Measurements from ENCODE around the gene KCNRG.

DNA sequence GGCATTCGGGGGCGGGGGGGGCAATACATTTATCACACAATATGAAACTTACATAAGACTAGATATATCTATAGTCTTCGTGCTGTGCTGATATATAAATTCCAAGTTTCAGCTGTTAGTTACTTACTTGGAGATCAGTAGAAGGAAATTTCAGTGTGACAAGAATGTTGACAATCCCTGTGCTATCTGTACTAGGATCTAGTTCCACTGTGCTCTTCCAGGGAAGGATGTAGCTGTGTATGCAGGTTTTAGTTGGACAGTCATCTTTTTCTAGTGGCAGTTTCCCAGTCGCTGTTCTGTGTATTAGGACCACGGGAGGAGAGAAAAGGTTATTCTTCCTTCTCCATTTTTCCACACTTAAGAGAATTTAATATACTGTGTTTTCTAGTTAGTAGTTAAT is 21.6 kb upstream of the KCNRG start:
- TF ChIP-seq, protein P1, sequence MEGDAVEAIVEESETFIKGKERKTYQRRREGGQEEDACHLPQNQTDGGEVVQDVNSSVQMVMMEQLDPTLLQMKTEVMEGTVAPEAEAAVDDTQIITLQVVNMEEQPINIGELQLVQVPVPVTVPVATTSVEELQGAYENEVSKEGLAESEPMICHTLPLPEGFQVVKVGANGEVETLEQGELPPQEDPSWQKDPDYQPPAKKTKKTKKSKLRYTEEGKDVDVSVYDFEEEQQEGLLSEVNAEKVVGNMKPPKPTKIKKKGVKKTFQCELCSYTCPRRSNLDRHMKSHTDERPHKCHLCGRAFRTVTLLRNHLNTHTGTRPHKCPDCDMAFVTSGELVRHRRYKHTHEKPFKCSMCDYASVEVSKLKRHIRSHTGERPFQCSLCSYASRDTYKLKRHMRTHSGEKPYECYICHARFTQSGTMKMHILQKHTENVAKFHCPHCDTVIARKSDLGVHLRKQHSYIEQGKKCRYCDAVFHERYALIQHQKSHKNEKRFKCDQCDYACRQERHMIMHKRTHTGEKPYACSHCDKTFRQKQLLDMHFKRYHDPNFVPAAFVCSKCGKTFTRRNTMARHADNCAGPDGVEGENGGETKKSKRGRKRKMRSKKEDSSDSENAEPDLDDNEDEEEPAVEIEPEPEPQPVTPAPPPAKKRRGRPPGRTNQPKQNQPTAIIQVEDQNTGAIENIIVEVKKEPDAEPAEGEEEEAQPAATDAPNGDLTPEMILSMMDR (conservative IDR thresholded peaks at IDR 0.05; ENCODE audit: low read depth, low read length), result no peak
- TF ChIP-seq EZH2phosphoT487 (IDR thresholded peaks at IDR 0.05; ENCODE audit: borderline replicate concordance, low read length), result no peak

Measured in PC-3 (cell line).